H1 (cell line): ENCODE data around the gene GRM4. TPM values are rescaled to one million over a fixed set of nuclear protein-coding genes. Genes with fewer than 3 reads are reported as not detected.

Source experiments
- CTCF ChIA-PET: fragments of 300-600 bp; sonication (Branson Sonifier 250); formaldehyde crosslinking; loops from one replicate; lab custom pipeline; 2021; ENCODE audit not compliant: partially characterized antibody; lab: Charles Lee
- POLR2A ChIA-PET: fragments of 300-600 bp; sonication (Branson Sonifier 250); formaldehyde crosslinking; loops from one replicate; lab custom pipeline; 2021; ENCODE audit warnings: inconsistent platforms; ENCODE audit not compliant: partially characterized antibody; lab: Charles Lee
- DNase-seq, 2 experiments: peaks; one replicate each; pipeline versions ENCODE4 v3.0.0 to v3.0.0-alpha.2; 2010 to 2022; ENCODE audit warnings: low spot score in 2 of 2, low read depth in 1 of 2, mixed read lengths in 1 of 2
- FAIRE-seq: peaks from 2 replicates; lab custom pipeline; 2011; peaks lifted over from hg19 to GRCh38; lab: Jason Lieb, UNC
- H2AFZ ChIP-seq: 2 replicates; pipeline ENCODE4 v1.8.1; 2012; ENCODE audit warnings: low read length, inconsistent platforms
- H2AK5ac ChIP-seq: 2 replicates; pipeline ENCODE4 v1.6.1; 2013; ENCODE audit warnings: low read depth, low read length
- H2BK120ac ChIP-seq: replicated peaks from 2 replicates; pipeline ENCODE3; 2013; ENCODE audit warnings: low read depth, low read length, inconsistent platforms
- H2BK12ac ChIP-seq: 2 replicates; pipeline ENCODE4 v1.6.1; 2013; ENCODE audit warnings: low read depth, low read length
- H2BK15ac ChIP-seq: 2 replicates; pipeline ENCODE4 v1.6.1; 2013; ENCODE audit warnings: low read length
- H2BK20ac ChIP-seq: 2 replicates; pipeline ENCODE4 v1.6.1; 2013; ENCODE audit warnings: low read length
- H2BK5ac ChIP-seq: 2 replicates; pipeline ENCODE4 v1.6.1; 2013; ENCODE audit warnings: low read depth, low read length
- H3K14ac ChIP-seq: 2 replicates; pipeline ENCODE4 v1.6.1; 2013; ENCODE audit warnings: inconsistent platforms; ENCODE audit not compliant: insufficient read length
- H3K18ac ChIP-seq: 2 replicates; pipeline ENCODE4 v1.6.1; 2013; ENCODE audit warnings: low read length; ENCODE audit errors: extremely low read depth
- H3K23ac ChIP-seq: 2 replicates; pipeline ENCODE4 v1.6.1; 2013; ENCODE audit warnings: inconsistent platforms; ENCODE audit not compliant: insufficient read length
- H3K23me2 ChIP-seq: 2 replicates; pipeline ENCODE4 v1.6.1; 2013; ENCODE audit warnings: low read depth, low read length
- H3K27ac ChIP-seq: 2 replicates; pipeline ENCODE4 v1.6.1; 2011; ENCODE audit warnings: low read depth, low read length, inconsistent platforms
- H3K27me3 ChIP-seq, 4 experiments: replicated peaks in 1 of 4; 1 replicate in 1 of 4; 2 replicates in 3 of 4; pipeline versions ENCODE4 v1.6.1 to v1.8.1; 2011 to 2013; ENCODE audit warnings: low read length in 3 of 4, mild to moderate bottlenecking in 3 of 4, inconsistent platforms in 2 of 4, mixed read lengths in 2 of 4, moderate library complexity in 1 of 4; ENCODE audit not compliant: control insufficient read depth in 3 of 4, insufficient read depth in 3 of 4; ENCODE audit errors: extremely low read depth in 1 of 4
- H3K36me3 ChIP-seq, 4 experiments: 2 replicates each; pipeline versions ENCODE4 v1.6.1 to v1.8.1; 2011 to 2013; ENCODE audit warnings: mild to moderate bottlenecking in 4 of 4, low read length in 3 of 4, moderate library complexity in 2 of 4, control low read depth in 1 of 4, inconsistent platforms in 1 of 4; ENCODE audit not compliant: insufficient read depth in 4 of 4, control insufficient read depth in 2 of 4
- H3K4ac ChIP-seq: replicated peaks from 2 replicates; pipeline ENCODE3; 2013; ENCODE audit warnings: low read length, low read depth, mixed read lengths, inconsistent platforms; ENCODE audit not compliant: insufficient read length
- H3K4me1 ChIP-seq, 4 experiments: replicated peaks in 1 of 4; 1 replicate in 1 of 4; 2 replicates in 3 of 4; pipeline versions ENCODE4 v1.6.1 to v1.8.1; 2011 to 2013; ENCODE audit warnings: low read length in 3 of 4, inconsistent platforms in 2 of 4, mixed read lengths in 1 of 4; ENCODE audit not compliant: insufficient read depth in 4 of 4, control insufficient read depth in 3 of 4
- H3K4me2 ChIP-seq, 2 experiments: 2 replicates each; pipeline versions ENCODE4 v1.6.1 to v1.8.1; 2011 to 2013; ENCODE audit warnings: low read depth in 2 of 2, low read length in 2 of 2, control low read depth in 1 of 2, inconsistent platforms in 1 of 2, mild to moderate bottlenecking in 1 of 2; ENCODE audit not compliant: insufficient read depth in 1 of 2
- H3K4me3 ChIP-seq, 4 experiments: fragments of 200-600, 300-600 bp in 1 of 4; sonication (generic), shearing (Covaris generic), sonication (Bioruptor Twin) in 1 of 4; 2 replicates each; pipeline versions ENCODE4 v1.5.1 to v1.8.1; 2011 to 2016; ENCODE audit warnings: low read length in 4 of 4, low read depth in 3 of 4, control low read depth in 2 of 4, inconsistent platforms in 2 of 4, mild to moderate bottlenecking in 2 of 4, mixed read lengths in 1 of 4, moderate library complexity in 1 of 4; ENCODE audit not compliant: insufficient read depth in 2 of 4; ENCODE audit errors: extremely low read depth in 1 of 4
- H3K56ac ChIP-seq: replicated peaks from 2 replicates; pipeline ENCODE3; 2013; ENCODE audit warnings: low read depth, mild to moderate bottlenecking, mixed read lengths, low read length, inconsistent platforms; ENCODE audit not compliant: insufficient read length
- H3K79me1 ChIP-seq: 2 replicates; pipeline ENCODE4 v1.6.1; 2013; ENCODE audit warnings: low read depth, low read length, control low read depth
- H3K79me2 ChIP-seq, 2 experiments: 2 replicates each; pipeline versions ENCODE4 v1.6.1 to v1.8.1; 2012 to 2013; ENCODE audit warnings: low read length in 2 of 2, mild to moderate bottlenecking in 2 of 2, inconsistent platforms in 1 of 2; ENCODE audit not compliant: insufficient read depth in 2 of 2, control insufficient read depth in 1 of 2
- H3K9ac ChIP-seq, 4 experiments: replicated peaks in 1 of 4; 1 replicate in 1 of 4; 2 replicates in 3 of 4; pipeline versions ENCODE4 v1.6.1 to v1.8.1; 2011 to 2013; ENCODE audit warnings: low read depth in 3 of 4, low read length in 3 of 4, control low read depth in 2 of 4, mild to moderate bottlenecking in 2 of 4, moderate library complexity in 2 of 4, inconsistent platforms in 1 of 4; ENCODE audit errors: extremely low read depth in 1 of 4
- H3K9me3 ChIP-seq, 2 experiments: 2 replicates each; pipeline versions ENCODE4 v1.6.1 to v1.8.1; 2012 to 2013; ENCODE audit warnings: mild to moderate bottlenecking in 2 of 2, moderate library complexity in 2 of 2, control low read depth in 1 of 2, inconsistent platforms in 1 of 2, low read depth in 1 of 2, low read length in 1 of 2, mixed read lengths in 1 of 2; ENCODE audit not compliant: insufficient read depth in 2 of 2
- H4K20me1 ChIP-seq, 2 experiments: replicated peaks in 1 of 2; 2 replicates each; pipeline versions ENCODE3 to v1.8.1; 2011 to 2013; ENCODE audit warnings: inconsistent platforms in 2 of 2, low read length in 2 of 2, mild to moderate bottlenecking in 1 of 2; ENCODE audit not compliant: insufficient read depth in 2 of 2, control insufficient read depth in 1 of 2
- H4K5ac ChIP-seq: 2 replicates; pipeline ENCODE4 v1.6.1; 2013; ENCODE audit warnings: low read length, low read depth, mixed read lengths, inconsistent platforms; ENCODE audit not compliant: insufficient read length
- H4K8ac ChIP-seq: 2 replicates; pipeline ENCODE4 v1.8.0; 2013; ENCODE audit warnings: mild to moderate bottlenecking, moderate library complexity, low read length, inconsistent platforms; ENCODE audit not compliant: insufficient read depth; ENCODE audit errors: extremely low read depth
- H4K91ac ChIP-seq: replicated peaks from 2 replicates; pipeline ENCODE3; 2013; ENCODE audit warnings: low read length, mixed read lengths, inconsistent platforms; ENCODE audit not compliant: insufficient read length
- E2F6 ChIP-seq: IDR thresholded peaks from 2 replicates; pipeline ENCODE4 v1.6.1; 2012; ENCODE audit warnings: inconsistent platforms
- EZH2 ChIP-seq: fragments of 200-600 bp; sonication (generic); IDR thresholded peaks from 2 replicates; pipeline ENCODE4 v1.7.1; 2012; ENCODE audit warnings: low read depth, mild to moderate bottlenecking, moderate library complexity, low read length, inconsistent platforms; ENCODE audit not compliant: severe bottlenecking
- JUN ChIP-seq: IDR thresholded peaks from 2 replicates; pipeline ENCODE4 v1.6.1; 2011; ENCODE audit warnings: low read depth, mild to moderate bottlenecking, improper control_type of control experiment, low read length
- SUZ12 ChIP-seq: fragments of 200-600 bp; sonication (generic); IDR thresholded peaks from 2 replicates; pipeline ENCODE4 v1.6.1; 2012; ENCODE audit warnings: mild to moderate bottlenecking, inconsistent platforms, low read length, moderate library complexity, mixed read lengths
- WGBS, 2 experiments: shearing (Covaris generic) in 1 of 2; methylation state at CpG; one replicate each; pipeline versions ENCODE4 v1.1.6 to v1.1.7; 2013 to 2015; ENCODE audit warnings: low lambda C conversion rate in 2 of 2, mixed read lengths in 2 of 2, inconsistent platforms in 1 of 2, low coverage in 1 of 2, missing lambda C conversion rate in 1 of 2; ENCODE audit not compliant: insufficient replicate concordance in 2 of 2, insufficient coverage in 1 of 2, insufficient read length in 1 of 2; ENCODE audit errors: extremely low coverage in 1 of 2, missing lambda C conversion rate in 1 of 2; 5-methylcytosine and 5-hydroxymethylcytosine counted together
- polyA plus RNA-seq, 7 experiments: library from polyadenylated mRNA; depleted of rRNA in 3 of 7; stranded (reverse) in 5 of 7; unstranded in 2 of 7; fragments of >200 nt in 5 of 7; fragments of 200-250 nt in 2 of 7; gene quantifications; 1 replicate in 5 of 7; 2 replicates in 1 of 7; 4 replicates in 1 of 7; pipeline versions ENCODE4 v1.2.1 to v1.2.3, GENCODE V29; 2011 to 2013; ENCODE audit warnings: missing spikeins in 2 of 7, mixed read lengths in 2 of 7
- total RNA-seq: library from RNA; stranded (reverse); fragmentation: NEBNext Ultra II Directional; extraction: Animal tissue kit (Norgen Biotek cat#: 25700); gene quantifications from 2 replicates; pipeline ENCODE4 v1.2.1, GENCODE V29; 2021

GRM4 gene
- total and polyA plus RNA-seq, 2 of the 8 experiments (the other 6 are each of a cell fraction or from before 2014, with no cell fraction given), result 19.6 to 21.5 TPM

- peaks cover 14 to 45% (median 40%) of the 10 kb centered on the region in 4 experiments for H3K27me3 ChIP-seq
- no peak overlapping the region for H3K56ac ChIP-seq
- H2BK12ac ChIP-seq, result no peak overlapping the region
- no peaks in the 10 kb centered on the region for H3K79me1 ChIP-seq
- no peak overlapping the region for H2BK5ac ChIP-seq
- H2AFZ ChIP-seq, result no peak overlapping the region
- no peaks in the 10 kb centered on the region for H3K79me2 ChIP-seq
- no peak overlapping the region for H3K4me2 ChIP-seq
- CTCF ChIA-PET, result interaction anchor here (0.8 to 4.5 kb wide), 17 partner anchors 9 to 230 kb away, joined by 3 to 10 read pairs (median 4); no protein-coding TSS in a partner anchor
- H2BK20ac ChIP-seq, result no peak overlapping the region
- no peak overlapping the region for H3K27ac ChIP-seq
- H3K23me2 ChIP-seq, result no peaks in the 10 kb centered on the region
- H3K9me3 ChIP-seq, result no peaks in the 10 kb centered on the region
- no peak overlapping the region for H3K14ac ChIP-seq
- no peak overlapping the region for H3K4me3 ChIP-seq
- no peak overlapping the region for H3K23ac ChIP-seq
- POLR2A ChIA-PET, result interaction anchor here (0.6 to 2.2 kb wide), 4 partner anchors 11 to 423 kb away, joined by 3 to 8 read pairs (median 3); no protein-coding TSS in a partner anchor
- DNase-seq (no peak), FAIRE-seq (no peak)
- no peak overlapping the region for H4K91ac ChIP-seq
- peaks cover 6 to 9% (median 8%) of the 10 kb centered on the region in 4 experiments for H3K4me1 ChIP-seq
- H4K20me1 ChIP-seq, result peaks cover 0 to 5% of the 10 kb centered on the region in 2 experiments
- no peak overlapping the region for H3K9ac ChIP-seq
- no peak overlapping the region for H3K4ac ChIP-seq
- no peak overlapping the region for H4K8ac ChIP-seq
- WGBS, 2 experiments, result 81% methylated on average over 41 of the region's 41 CpGs; no CpG with 5 or more reads in 1 of the 2 experiments
- H4K5ac ChIP-seq, result no peak overlapping the region
- no peak overlapping the region for H2BK15ac ChIP-seq
- no peak overlapping the region for H3K18ac ChIP-seq
- TF ChIP-seq JUN (no peak), E2F6 (no peak), SUZ12 (no peak), EZH2 (no peak)
- TF ChIP-seq, all 59 proteins: peak for 0
- Histone ChIP-seq H2AK5ac (no peak overlapping the region), H2BK120ac (no peak overlapping the region), H3K36me3 (no peaks in the 10 kb centered on the region)
Observed at GRCh38 chr6:34001706-34002621, 143.9 kb downstream of the GRM4 start.
